SK-N-SH (cell line): ENCODE data around the gene NTSR1. TPM values are rescaled to one million over a fixed set of nuclear protein-coding genes. Genes with fewer than 3 reads are reported as not detected.

ENCODE experiments used
- CTCF ChIA-PET: fragments of 300-600, 350-600 bp; formaldehyde crosslinking; extraction: SDS; loops from one replicate; lab custom pipeline; 2021; lab: Yijun Ruan, JAX
- POLR2A ChIA-PET: fragments of 350-600 bp; sonication (Branson Sonifier 250); formaldehyde crosslinking; extraction: SDS; loops from one replicate; lab custom pipeline; 2020; ENCODE audit warnings: antibody characterized with exemption, inconsistent platforms; lab: Yijun Ruan, JAX
- DNase-seq: peaks from one replicate; pipeline ENCODE4 v3.0.0; 2012
- H2AFZ ChIP-seq: fragments of 200-600 bp; sonication (generic); 2 replicates; pipeline ENCODE4 v1.8.1; 2016; ENCODE audit warnings: antibody characterized with exemption, mild to moderate bottlenecking, low read depth
- H3F3A ChIP-seq: fragments of 200-600 bp; sonication (generic); replicated peaks from 2 replicates; pipeline ENCODE3; 2016; ENCODE audit warnings: antibody characterized with exemption, mild to moderate bottlenecking; ENCODE audit not compliant: insufficient read depth
- H3K27ac ChIP-seq, 2 experiments: fragments of 200-500 bp in 1 of 2; fragments of 200-600 bp in 1 of 2; sonication (Bioruptor generic) in 1 of 2; sonication (generic), shearing (Covaris generic) in 1 of 2; 2 replicates each; pipeline versions ENCODE4 v1.5.1 to v1.6.1; 2014 to 2016; ENCODE audit warnings: low read depth in 2 of 2, inconsistent platforms in 1 of 2, low read length in 1 of 2, mild to moderate bottlenecking in 1 of 2, mixed read lengths in 1 of 2
- H3K27me3 ChIP-seq: fragments of 200-600 bp; sonication (generic), shearing (Covaris generic); 2 replicates; pipeline ENCODE4 v1.6.1; 2016; ENCODE audit warnings: mixed run types; ENCODE audit not compliant: insufficient read depth
- H3K36me3 ChIP-seq, 2 experiments: fragments of 200-500 bp in 1 of 2; fragments of 200-600 bp in 1 of 2; sonication (Bioruptor generic) in 1 of 2; sonication (generic) in 1 of 2; replicated peaks in 1 of 2; 2 replicates each; pipeline versions ENCODE3 to v1.5.1; 2014 to 2016; ENCODE audit warnings: low read length in 1 of 2, mild to moderate bottlenecking in 1 of 2; ENCODE audit not compliant: insufficient read depth in 2 of 2, control insufficient read depth in 1 of 2
- H3K4me1 ChIP-seq, 2 experiments: fragments of 200-500 bp in 1 of 2; fragments of 200-600 bp in 1 of 2; sonication (Bioruptor generic) in 1 of 2; sonication (generic), shearing (Covaris generic) in 1 of 2; 2 replicates each; pipeline versions ENCODE4 v1.5.1 to v1.6.1; 2014 to 2016; ENCODE audit warnings: low read depth in 1 of 2, low read length in 1 of 2, mixed run types in 1 of 2; ENCODE audit not compliant: insufficient read depth in 2 of 2, control insufficient read depth in 1 of 2
- H3K4me2 ChIP-seq: fragments of 200-600 bp; sonication (generic), shearing (Covaris generic); 2 replicates; pipeline ENCODE4 v1.6.1; 2017; ENCODE audit warnings: mixed run types
- H3K4me3 ChIP-seq, 2 experiments: fragments of 200-500 bp in 1 of 2; fragments of 200-600 bp in 1 of 2; sonication (Bioruptor generic) in 1 of 2; sonication (generic), shearing (Covaris generic) in 1 of 2; 2 replicates each; pipeline versions ENCODE4 v1.5.1 to v1.8.1; 2014 to 2016; ENCODE audit warnings: low read depth in 2 of 2, inconsistent platforms in 1 of 2, low read length in 1 of 2, mild to moderate bottlenecking in 1 of 2, mixed read lengths in 1 of 2, moderate library complexity in 1 of 2
- H3K79me2 ChIP-seq: fragments of 200-600 bp; sonication (generic); 2 replicates; pipeline ENCODE4 v1.8.1; 2017; ENCODE audit warnings: mild to moderate bottlenecking; ENCODE audit not compliant: insufficient read depth
- H3K9ac ChIP-seq: fragments of 200-600 bp; sonication (generic); 2 replicates; pipeline ENCODE4 v1.6.1; 2017; ENCODE audit warnings: mixed run types
- H3K9me2 ChIP-seq: fragments of 200-600 bp; sonication (generic); 2 replicates; pipeline ENCODE4 v1.6.1; 2017; ENCODE audit warnings: mixed run types
- H3K9me3 ChIP-seq: fragments of 200-600 bp; sonication (generic); 2 replicates; pipeline ENCODE4 v1.6.1; 2017; ENCODE audit warnings: mixed run types, mild to moderate bottlenecking, moderate library complexity
- H4K20me1 ChIP-seq: fragments of 200-600 bp; sonication (generic); 2 replicates; pipeline ENCODE4 v1.6.1; 2017; ENCODE audit warnings: mild to moderate bottlenecking, mixed run types; ENCODE audit not compliant: insufficient read depth
- CHD2 ChIP-seq: fragments of 150-350 bp; IDR thresholded peaks from 2 replicates; pipeline ENCODE4 v1.6.1; 2018; ENCODE audit warnings: low read length; ENCODE audit not compliant: partially characterized antibody
- CTCF ChIP-seq: fragments of 200-600 bp; sonication (generic); IDR thresholded peaks from 2 replicates; pipeline ENCODE4 v1.6.1; 2017; ENCODE audit warnings: antibody characterized with exemption, mild to moderate bottlenecking, moderate library complexity
- FOSL2 ChIP-seq: IDR thresholded peaks from 2 replicates; pipeline ENCODE4 v1.4.0; 2012; ENCODE audit warnings: low read depth, mild to moderate bottlenecking, moderate library complexity, borderline replicate concordance
- FOXJ3 ChIP-seq: sonication (generic); formaldehyde crosslinking; IDR thresholded peaks from 2 replicates; pipeline ENCODE4 v1.5.1; 2020; ENCODE audit warnings: mild to moderate bottlenecking, missing genetic modification reagents
- FOXM1 ChIP-seq: IDR thresholded peaks from 2 replicates; pipeline ENCODE4 v1.4.0; 2012; ENCODE audit warnings: low read depth, mild to moderate bottlenecking
- GABPA ChIP-seq: IDR thresholded peaks from 2 replicates; pipeline ENCODE4 v1.4.0; 2012; ENCODE audit warnings: low read depth, mild to moderate bottlenecking
- GATA2 ChIP-seq: sonication (generic); formaldehyde crosslinking; IDR thresholded peaks from 2 replicates; pipeline ENCODE4 v1.5.0; 2020; ENCODE audit warnings: mild to moderate bottlenecking, missing genetic modification reagents
- JUND ChIP-seq: IDR thresholded peaks from 2 replicates; pipeline ENCODE4 v1.4.0; 2012
- MEF2A ChIP-seq: IDR thresholded peaks from 2 replicates; pipeline ENCODE4 v1.4.0; 2012; ENCODE audit warnings: low read depth, borderline replicate concordance
- MXI1 ChIP-seq: IDR thresholded peaks from 2 replicates; pipeline ENCODE4 v1.6.1; 2012; ENCODE audit warnings: mild to moderate bottlenecking, low read depth, low read length, improper control_type of control experiment
- NFIC ChIP-seq: IDR thresholded peaks from 2 replicates; pipeline ENCODE4 v1.4.0; 2012; ENCODE audit warnings: borderline replicate concordance
- RAD21 ChIP-seq: IDR thresholded peaks from 2 replicates; pipeline ENCODE4 v1.6.1; 2012; ENCODE audit warnings: mild to moderate bottlenecking, low read length
- REST ChIP-seq: IDR thresholded peaks from 2 replicates; pipeline ENCODE4 v1.6.1; 2012; ENCODE audit warnings: mild to moderate bottlenecking, low read depth, low read length, moderate library complexity
- RFX5 ChIP-seq: IDR thresholded peaks from 2 replicates; pipeline ENCODE4 v1.6.1; 2012; ENCODE audit warnings: mild to moderate bottlenecking, improper control_type of control experiment, low read length
- RXRA ChIP-seq: IDR thresholded peaks from 2 replicates; pipeline ENCODE4 v1.4.0; 2012; ENCODE audit warnings: low read depth, mild to moderate bottlenecking, borderline replicate concordance
- TCF12 ChIP-seq: IDR thresholded peaks from 2 replicates; pipeline ENCODE4 v1.4.0; 2012
- USF1 ChIP-seq: IDR thresholded peaks from 2 replicates; pipeline ENCODE4 v1.4.0; 2012; ENCODE audit warnings: low read depth, borderline replicate concordance
- USF2 ChIP-seq: fragments of 150-350 bp; IDR thresholded peaks from 2 replicates; pipeline ENCODE4 v1.6.1; 2017; ENCODE audit warnings: antibody characterized with exemption, low read length, low read depth, borderline replicate concordance
- YY1 ChIP-seq: IDR thresholded peaks from 2 replicates; pipeline ENCODE4 v1.4.0; 2012; ENCODE audit warnings: low read depth, mild to moderate bottlenecking
- WGBS: methylation state at CpG from one replicate; pipeline ENCODE4 v1.1.6; 2017; ENCODE audit warnings: low lambda C conversion rate; 5-methylcytosine and 5-hydroxymethylcytosine counted together
- polyA plus RNA-seq, 3 experiments: library from polyadenylated mRNA; depleted of rRNA; stranded (reverse); fragments of >200 nt; gene quantifications; 2 replicates each; pipeline ENCODE4 v1.2.3, GENCODE V29; 2012

Gene NTSR1
- polyA plus RNA-seq, 1 of the 3 experiments (the other 2 are of a cell fraction): 8.2 TPM

- DNase-seq: no peak
- no peak overlapping the region for H3K4me3 ChIP-seq
- no peak overlapping the region for H3K27ac ChIP-seq
- H3K9me2 ChIP-seq: no peaks in the 10 kb centered on the region
- no peak overlapping the region for H3K9ac ChIP-seq
- H3K4me2 ChIP-seq: no peak overlapping the region
- H2AFZ ChIP-seq: no peak overlapping the region
- H4K20me1 ChIP-seq: no peaks in the 10 kb centered on the region
- WGBS: 58% methylated on average over 27 of the region's 27 CpGs
- peaks cover 0 to under 1% of the 10 kb centered on the region in 2 experiments; a peak in 1 of 4 replicates for H3K4me1 ChIP-seq
- ChIA-PET POLR2A (no interaction called here), CTCF (interaction anchor here (1.3 kb wide), 1 partner anchor 42 kb away, joined by 3 read pairs; no protein-coding TSS in a partner anchor)
- no peaks in the 10 kb centered on the region for H3F3A ChIP-seq
- no peaks in the 10 kb centered on the region for H3K9me3 ChIP-seq
- H3K36me3 ChIP-seq: no peaks in the 10 kb centered on the region
- H3K27me3 ChIP-seq: no peaks in the 10 kb centered on the region
- TF ChIP-seq GATA2 (CRISPR knock-in tag) (no peak), RAD21 (no peak), MEF2A (no peak), MXI1 (no peak)
- H3K79me2 ChIP-seq: no peaks in the 10 kb centered on the region
These were observed 41.3 kb downstream of the NTSR1 start for GRCh38 chr20:62749851-62750445.

GRCh38 chr20:62751551-62752150, 43.0 kb downstream of the NTSR1 start:
- POLR2A ChIA-PET: no interaction called here
- no peak for DNase-seq
- H3K4me1 ChIP-seq: no peaks in the 10 kb centered on the region; a peak in 1 of 4 replicates
- H3K4me2 ChIP-seq: no peak overlapping the region
- CTCF ChIA-PET: interaction anchor here (1.1 to 1.3 kb wide), 2 partner anchors 37 to 40 kb away, joined by 3 read pairs; no protein-coding TSS in a partner anchor
- no peaks in the 10 kb centered on the region for H3K9me2 ChIP-seq
- H3K79me2 ChIP-seq: no peaks in the 10 kb centered on the region
- WGBS: 90% methylated on average over 12 of the region's 14 CpGs
- H3K4me3 ChIP-seq: no peak overlapping the region
- no peak overlapping the region for H3K27ac ChIP-seq
- no peaks in the 10 kb centered on the region for H3K27me3 ChIP-seq
- no peaks in the 10 kb centered on the region for H3K9me3 ChIP-seq
- H3F3A ChIP-seq: no peaks in the 10 kb centered on the region
- no peaks in the 10 kb centered on the region for H4K20me1 ChIP-seq
- no peak for TF ChIP-seq RAD21
- no peak for TF ChIP-seq USF2
- TF ChIP-seq CHD2: no peak
- no peak for TF ChIP-seq FOSL2
- TF ChIP-seq RXRA: no peak
- TF ChIP-seq FOXJ3 (CRISPR knock-in tag): no peak
- TF ChIP-seq FOXM1: no peak
- no peak for TF ChIP-seq GABPA
- TF ChIP-seq RFX5: no peak
- no peak for TF ChIP-seq YY1
- TF ChIP-seq NFIC: no peak
- TF ChIP-seq CTCF: no peak
- TF ChIP-seq GATA2 (CRISPR knock-in tag): no peak
- no peak for TF ChIP-seq JUND
- TF ChIP-seq MEF2A: no peak
- TF ChIP-seq TCF12: no peak
- TF ChIP-seq MXI1: no peak
- TF ChIP-seq USF1: no peak
- no peak for TF ChIP-seq REST
- no peaks in the 10 kb centered on the region for H3K36me3 ChIP-seq
- H2AFZ ChIP-seq: no peak overlapping the region
- H3K9ac ChIP-seq: no peak overlapping the region
